A549 treated with DMSO at 1 μM for 4 hours (cell line): ENCODE measurements around the gene AKNAD1. TPM values are rescaled to one million over a fixed set of nuclear protein-coding genes. Genes with fewer than 3 reads are reported as not detected.

Experiments
- total RNA-seq: library from RNA; stranded (reverse); fragments of 200-300 nt; extraction: Qiagen RNA extraction; gene quantifications from 5 replicates; pipeline ENCODE4 v1.2.3, GENCODE V29; 2022; ENCODE audit warnings: low read depth

The AKNAD1 gene, protein sequence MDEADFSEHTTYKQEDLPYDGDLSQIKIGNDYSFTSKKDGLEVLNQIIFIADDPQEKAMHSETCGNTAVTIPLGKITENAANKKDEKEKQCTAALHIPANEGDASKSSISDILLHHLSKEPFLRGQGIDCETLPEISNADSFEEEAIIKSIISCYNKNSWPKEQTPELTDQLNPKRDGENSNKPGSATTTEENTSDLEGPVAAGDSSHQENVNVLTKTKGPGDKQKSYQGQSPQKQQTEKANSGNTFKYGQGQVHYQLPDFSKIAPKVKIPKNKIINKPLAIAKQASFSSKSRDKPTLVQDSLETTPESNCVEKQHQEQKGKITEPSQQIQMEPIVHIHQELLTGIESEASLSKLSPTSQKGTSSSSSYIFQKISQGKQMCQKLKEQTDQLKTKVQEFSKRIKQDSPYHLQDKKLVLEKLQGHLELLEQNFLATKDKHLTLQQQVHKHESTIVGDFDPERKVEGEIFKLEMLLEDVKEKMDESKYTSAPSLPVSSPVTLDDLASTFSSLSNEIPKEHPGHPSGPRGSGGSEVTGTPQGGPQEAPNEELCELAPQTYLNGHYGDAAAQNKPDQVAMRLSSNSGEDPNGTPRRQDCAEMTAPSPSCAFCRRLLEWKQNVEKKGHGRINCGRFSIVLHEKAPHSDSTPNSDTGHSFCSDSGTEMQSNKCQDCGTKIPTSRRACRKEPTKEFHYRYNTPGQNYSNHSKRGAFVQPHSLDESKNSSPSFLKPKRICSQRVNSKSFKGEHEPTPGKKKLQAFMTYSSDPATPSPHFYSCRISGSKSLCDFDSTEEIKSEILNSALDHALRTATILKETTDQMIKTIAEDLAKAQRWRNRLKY
- 0.72 to 1.1 TPM (median 0.87 TPM) in 5 replicates for total RNA-seq

GRCh38 chr1:108856994-108857393 is at the start of gene AKNAD1:
AKNAD1 (minus strand) TSS chr1:108857094; CDS start chr1:108852664, 4,430 bp downstream.

Other genes with a start within 250 kb of the AKNAD1 start
- 4.3 to 4.7 TPM (median 4.4 TPM) in 5 replicates for gene HENMT1, start 196.0 kb downstream of the AKNAD1 start, total RNA-seq
- 21.0 to 26.2 TPM (median 24.4 TPM) in 5 replicates for gene PRPF38B, start 164.8 kb downstream of the AKNAD1 start, total RNA-seq
- gene FNDC7, start 144.2 kb downstream of the AKNAD1 start, total RNA-seq = 0.02 to 0.09 TPM (median 0.03 TPM) in 3 of 5 replicates, not detected in the others
- 16.9 to 27.4 TPM (median 23.0 TPM) in 5 replicates for gene STXBP3, start 110.4 kb downstream of the AKNAD1 start, total RNA-seq
- 13.6 to 17.3 TPM (median 16.8 TPM) in 5 replicates for gene GPSM2, start 19.9 kb upstream of the AKNAD1 start, total RNA-seq
- gene CLCC1, start 106.4 kb upstream of the AKNAD1 start, total RNA-seq = 12.2 to 19.6 TPM (median 18.6 TPM) in 5 replicates
- 5.7 to 8.1 TPM (median 7.4 TPM) in 5 replicates for gene WDR47, start 185.0 kb upstream of the AKNAD1 start, total RNA-seq
- 29.0 to 37.6 TPM (median 32.2 TPM) in 5 replicates for gene TAF13, start 218.9 kb upstream of the AKNAD1 start, total RNA-seq
- 7.7 to 11.7 TPM (median 10.6 TPM) in 5 replicates for gene TMEM167B, start 233.7 kb upstream of the AKNAD1 start, total RNA-seq